ENCODE results near the gene CHN2.

The CHN2 gene

GRCh38 chr7:29228289-29229011 is 33.9 kb downstream of the CHN2 start:
- no peak overlapping the region for H3K4me3 ChIP-seq (ENCODE audit: low read depth, low read length)
- no peak overlapping the region for H3K9ac ChIP-seq (ENCODE audit: low read length)
- H3K36me3 ChIP-seq (ENCODE audit: control insufficient read depth, insufficient read depth, low read length) = no peaks in the 10 kb centered on the region
- H3K4me1 ChIP-seq (ENCODE audit: control insufficient read depth, insufficient read depth, low read length) = peaks cover 4% of the 10 kb centered on the region; the same call in 1 of the 2 replicates
- no peak overlapping the region for H3K27ac ChIP-seq (ENCODE audit: low read depth, low read length)
- H3K9me3 ChIP-seq (ENCODE audit: control insufficient read depth, insufficient read depth, low read depth, low read length) = no peaks in the 10 kb centered on the region
- H3K27me3 ChIP-seq (ENCODE audit: control insufficient read depth, insufficient read depth, low read length) = no peaks in the 10 kb centered on the region

GRCh38 chr7:29229066-29229465 is 34.5 kb downstream of the CHN2 start:
- H3K36me3 ChIP-seq (ENCODE audit: control insufficient read depth, insufficient read depth, low read length) = no peaks in the 10 kb centered on the region
- no peaks in the 10 kb centered on the region for H3K9me3 ChIP-seq (ENCODE audit: control insufficient read depth, insufficient read depth, low read depth, low read length)
- no peaks in the 10 kb centered on the region for H3K27me3 ChIP-seq (ENCODE audit: control insufficient read depth, insufficient read depth, low read length)
- H3K4me3 ChIP-seq (ENCODE audit: low read depth, low read length) = no peak overlapping the region
- H3K9ac ChIP-seq (ENCODE audit: low read length) = no peak overlapping the region
- H3K27ac ChIP-seq (ENCODE audit: low read depth, low read length) = no peak overlapping the region
- peaks cover 4% of the 10 kb centered on the region; the same call in 1 of the 2 replicates for H3K4me1 ChIP-seq (ENCODE audit: control insufficient read depth, insufficient read depth, low read length)

- Histone ChIP-seq H3K9ac (ENCODE audit: low read length) (no peak overlapping the region), H3K9me3 (ENCODE audit: control insufficient read depth, insufficient read depth, low read depth, low read length) (no peaks in the 10 kb centered on the region), H3K4me3 (ENCODE audit: low read depth, low read length) (no peak overlapping the region), H3K27ac (ENCODE audit: low read depth, low read length) (no peak overlapping the region), H3K27me3 (ENCODE audit: control insufficient read depth, insufficient read depth, low read length) (no peaks in the 10 kb centered on the region), H3K4me1 (ENCODE audit: control insufficient read depth, insufficient read depth, low read length) (peaks cover 4% of the 10 kb centered on the region; the same call in 1 of the 2 replicates), H3K36me3 (ENCODE audit: control insufficient read depth, insufficient read depth, low read length) (no peaks in the 10 kb centered on the region)
These were observed 35.4 kb downstream of the CHN2 start for GRCh38 chr7:29229946-29230345.

- no peaks in the 10 kb centered on the region for H3K36me3 ChIP-seq (ENCODE audit: control insufficient read depth, insufficient read depth, low read length)
- H3K27ac ChIP-seq (ENCODE audit: low read depth, low read length) = no peak overlapping the region
- no peaks in the 10 kb centered on the region for H3K27me3 ChIP-seq (ENCODE audit: control insufficient read depth, insufficient read depth, low read length)
- H3K4me1 ChIP-seq (ENCODE audit: control insufficient read depth, insufficient read depth, low read length) = peaks cover 4% of the 10 kb centered on the region; the same call in 1 of the 2 replicates
- H3K9ac ChIP-seq (ENCODE audit: low read length) = no peak overlapping the region
- H3K4me3 ChIP-seq (ENCODE audit: low read depth, low read length) = no peak overlapping the region
- no peaks in the 10 kb centered on the region for H3K9me3 ChIP-seq (ENCODE audit: control insufficient read depth, insufficient read depth, low read depth, low read length)
These were observed 36.3 kb downstream of the CHN2 start for GRCh38 chr7:29230871-29231345.

GRCh38 chr7:29231671-29232232 is 37.2 kb downstream of the CHN2 start:
- H3K36me3 ChIP-seq (ENCODE audit: control insufficient read depth, insufficient read depth, low read length) = no peaks in the 10 kb centered on the region
- H3K9me3 ChIP-seq (ENCODE audit: control insufficient read depth, insufficient read depth, low read depth, low read length) = no peaks in the 10 kb centered on the region
- H3K27me3 ChIP-seq (ENCODE audit: control insufficient read depth, insufficient read depth, low read length) = no peaks in the 10 kb centered on the region
- no peak overlapping the region for H3K4me3 ChIP-seq (ENCODE audit: low read depth, low read length)
- H3K9ac ChIP-seq (ENCODE audit: low read length) = no peak overlapping the region
- H3K4me1 ChIP-seq (ENCODE audit: control insufficient read depth, insufficient read depth, low read length) = peaks cover 4% of the 10 kb centered on the region; the same call in 1 of the 2 replicates
- H3K27ac ChIP-seq (ENCODE audit: low read depth, low read length) = no peak overlapping the region

- Histone ChIP-seq H3K36me3 (ENCODE audit: control insufficient read depth, insufficient read depth, low read length) (no peaks in the 10 kb centered on the region), H3K4me3 (ENCODE audit: low read depth, low read length) (no peak overlapping the region), H3K9me3 (ENCODE audit: control insufficient read depth, insufficient read depth, low read depth, low read length) (no peaks in the 10 kb centered on the region)
These were observed 39.9 kb downstream of the CHN2 start for GRCh38 chr7:29234438-29234837.

GRCh38 chr7:29236071-29236580 is 41.6 kb downstream of the CHN2 start:
- H3K4me3 ChIP-seq (ENCODE audit: low read depth, low read length) = no peak overlapping the region
- H3K9me3 ChIP-seq (ENCODE audit: control insufficient read depth, insufficient read depth, low read depth, low read length) = no peaks in the 10 kb centered on the region
- no peak overlapping the region for H3K27ac ChIP-seq (ENCODE audit: low read depth, low read length)
- H3K27me3 ChIP-seq (ENCODE audit: control insufficient read depth, insufficient read depth, low read length) = no peaks in the 10 kb centered on the region
- H3K4me1 ChIP-seq (ENCODE audit: control insufficient read depth, insufficient read depth, low read length) = peaks cover 4% of the 10 kb centered on the region; the same call in 1 of the 2 replicates
- no peaks in the 10 kb centered on the region for H3K36me3 ChIP-seq (ENCODE audit: control insufficient read depth, insufficient read depth, low read length)
- H3K9ac ChIP-seq (ENCODE audit: low read length) = no peak overlapping the region

More at GRCh38 chr7:29234438-29234837, 39.9 kb downstream of the CHN2 start:
- H3K27ac ChIP-seq (ENCODE audit: low read depth, low read length) = no peak overlapping the region
- no peaks in the 10 kb centered on the region for H3K27me3 ChIP-seq (ENCODE audit: control insufficient read depth, insufficient read depth, low read length)
- H3K4me1 ChIP-seq (ENCODE audit: control insufficient read depth, insufficient read depth, low read length) = peaks cover 4% of the 10 kb centered on the region; the same call in 1 of the 2 replicates
- no peak overlapping the region for H3K9ac ChIP-seq (ENCODE audit: low read length)

GRCh38 chr7:29236649-29237048 is 42.1 kb downstream of the CHN2 start:
- Histone ChIP-seq H3K9me3 (ENCODE audit: control insufficient read depth, insufficient read depth, low read depth, low read length) (no peaks in the 10 kb centered on the region), H3K36me3 (ENCODE audit: control insufficient read depth, insufficient read depth, low read length) (no peaks in the 10 kb centered on the region), H3K4me1 (ENCODE audit: control insufficient read depth, insufficient read depth, low read length) (peaks cover 4% of the 10 kb centered on the region; the same call in 1 of the 2 replicates), H3K4me3 (ENCODE audit: low read depth, low read length) (no peak overlapping the region), H3K27ac (ENCODE audit: low read depth, low read length) (no peak overlapping the region), H3K9ac (ENCODE audit: low read length) (no peak overlapping the region), H3K27me3 (ENCODE audit: control insufficient read depth, insufficient read depth, low read length) (no peaks in the 10 kb centered on the region)

- no peak overlapping the region for H3K27ac ChIP-seq (ENCODE audit: low read depth, low read length)
- H3K4me1 ChIP-seq (ENCODE audit: control insufficient read depth, insufficient read depth, low read length) = no peaks in the 10 kb centered on the region
- H3K36me3 ChIP-seq (ENCODE audit: control insufficient read depth, insufficient read depth, low read length) = no peaks in the 10 kb centered on the region
- H3K9ac ChIP-seq (ENCODE audit: low read length) = no peak overlapping the region
- no peaks in the 10 kb centered on the region for H3K9me3 ChIP-seq (ENCODE audit: control insufficient read depth, insufficient read depth, low read depth, low read length)
- H3K4me3 ChIP-seq (ENCODE audit: low read depth, low read length) = no peak overlapping the region
- no peaks in the 10 kb centered on the region for H3K27me3 ChIP-seq (ENCODE audit: control insufficient read depth, insufficient read depth, low read length)
These were observed 42.9 kb downstream of the CHN2 start for GRCh38 chr7:29237489-29237888.

GRCh38 chr7:29239638-29240037 is 45.1 kb downstream of the CHN2 start:
- Histone ChIP-seq H3K27me3 (ENCODE audit: control insufficient read depth, insufficient read depth, low read length) (no peaks in the 10 kb centered on the region), H3K27ac (ENCODE audit: low read depth, low read length) (no peak overlapping the region), H3K9me3 (ENCODE audit: control insufficient read depth, insufficient read depth, low read depth, low read length) (no peaks in the 10 kb centered on the region), H3K4me1 (ENCODE audit: control insufficient read depth, insufficient read depth, low read length) (peaks cover 3% of the 10 kb centered on the region; the same call in 1 of the 2 replicates), H3K9ac (ENCODE audit: low read length) (no peak overlapping the region), H3K4me3 (ENCODE audit: low read depth, low read length) (no peak overlapping the region), H3K36me3 (ENCODE audit: control insufficient read depth, insufficient read depth, low read length) (no peaks in the 10 kb centered on the region)

GRCh38 chr7:29242265-29242664 is 47.7 kb downstream of the CHN2 start:
- Histone ChIP-seq H3K27ac (ENCODE audit: low read depth, low read length) (no peak overlapping the region), H3K9ac (ENCODE audit: low read length) (no peak overlapping the region), H3K9me3 (ENCODE audit: control insufficient read depth, insufficient read depth, low read depth, low read length) (no peaks in the 10 kb centered on the region), H3K27me3 (ENCODE audit: control insufficient read depth, insufficient read depth, low read length) (no peaks in the 10 kb centered on the region), H3K36me3 (ENCODE audit: control insufficient read depth, insufficient read depth, low read length) (no peaks in the 10 kb centered on the region), H3K4me1 (ENCODE audit: control insufficient read depth, insufficient read depth, low read length) (peaks cover 3% of the 10 kb centered on the region; the same call in 1 of the 2 replicates), H3K4me3 (ENCODE audit: low read depth, low read length) (no peak overlapping the region)
